LNCAP (cell line): ENCODE data around the gene SF3B6.

Source experiments
- TF ChIP-seq, protein P1 (sequence below): fragments of 450-650 bp; IDR thresholded peaks from 2 replicates; pipeline ENCODE4 v1.5.1; 2017; ENCODE audit warnings: mild to moderate bottlenecking

The SF3B6 gene

DNA sequence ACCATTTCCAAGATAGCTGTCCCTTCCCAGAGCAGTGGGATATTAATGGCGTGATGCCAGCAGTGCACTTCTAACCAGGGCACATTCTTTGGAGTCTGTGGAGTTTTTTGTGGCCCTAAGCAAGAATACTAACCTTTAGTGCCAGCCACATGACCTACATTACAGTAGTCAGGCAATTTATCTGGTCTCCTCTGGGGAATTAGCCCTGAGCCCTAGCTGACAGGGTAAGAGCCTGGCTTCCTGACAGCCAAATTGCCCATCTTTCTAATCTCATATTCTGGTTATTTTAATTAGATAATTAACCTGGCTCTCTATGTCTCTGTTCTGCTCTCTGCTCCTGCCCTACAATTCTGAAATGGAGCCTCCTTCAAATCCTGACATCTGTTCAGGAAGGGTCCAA is 41.8 kb upstream of the SF3B6 start:
- TF ChIP-seq, protein P1, sequence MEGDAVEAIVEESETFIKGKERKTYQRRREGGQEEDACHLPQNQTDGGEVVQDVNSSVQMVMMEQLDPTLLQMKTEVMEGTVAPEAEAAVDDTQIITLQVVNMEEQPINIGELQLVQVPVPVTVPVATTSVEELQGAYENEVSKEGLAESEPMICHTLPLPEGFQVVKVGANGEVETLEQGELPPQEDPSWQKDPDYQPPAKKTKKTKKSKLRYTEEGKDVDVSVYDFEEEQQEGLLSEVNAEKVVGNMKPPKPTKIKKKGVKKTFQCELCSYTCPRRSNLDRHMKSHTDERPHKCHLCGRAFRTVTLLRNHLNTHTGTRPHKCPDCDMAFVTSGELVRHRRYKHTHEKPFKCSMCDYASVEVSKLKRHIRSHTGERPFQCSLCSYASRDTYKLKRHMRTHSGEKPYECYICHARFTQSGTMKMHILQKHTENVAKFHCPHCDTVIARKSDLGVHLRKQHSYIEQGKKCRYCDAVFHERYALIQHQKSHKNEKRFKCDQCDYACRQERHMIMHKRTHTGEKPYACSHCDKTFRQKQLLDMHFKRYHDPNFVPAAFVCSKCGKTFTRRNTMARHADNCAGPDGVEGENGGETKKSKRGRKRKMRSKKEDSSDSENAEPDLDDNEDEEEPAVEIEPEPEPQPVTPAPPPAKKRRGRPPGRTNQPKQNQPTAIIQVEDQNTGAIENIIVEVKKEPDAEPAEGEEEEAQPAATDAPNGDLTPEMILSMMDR, result no peak

DNA sequence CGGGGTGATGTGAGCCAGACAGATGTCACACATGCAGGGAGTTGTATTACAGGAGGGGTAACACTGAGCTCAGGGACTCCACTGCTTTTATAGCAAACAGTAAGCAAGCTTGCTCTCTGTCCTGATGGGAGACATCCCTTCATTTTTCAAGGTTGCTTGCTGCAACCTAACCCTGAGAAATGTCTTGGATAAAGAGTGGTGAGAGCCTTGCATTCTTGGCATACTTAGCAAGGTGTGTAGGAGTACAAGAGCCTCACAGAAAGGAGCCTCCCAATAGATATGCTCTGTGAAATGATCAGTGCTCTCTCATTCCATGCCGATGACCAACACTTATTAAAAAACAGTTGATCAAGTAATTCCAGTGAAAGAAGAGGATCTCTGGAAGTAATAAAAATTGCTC is 38.9 kb upstream of the SF3B6 start:
- TF ChIP-seq, protein P1, result no peak

DNA sequence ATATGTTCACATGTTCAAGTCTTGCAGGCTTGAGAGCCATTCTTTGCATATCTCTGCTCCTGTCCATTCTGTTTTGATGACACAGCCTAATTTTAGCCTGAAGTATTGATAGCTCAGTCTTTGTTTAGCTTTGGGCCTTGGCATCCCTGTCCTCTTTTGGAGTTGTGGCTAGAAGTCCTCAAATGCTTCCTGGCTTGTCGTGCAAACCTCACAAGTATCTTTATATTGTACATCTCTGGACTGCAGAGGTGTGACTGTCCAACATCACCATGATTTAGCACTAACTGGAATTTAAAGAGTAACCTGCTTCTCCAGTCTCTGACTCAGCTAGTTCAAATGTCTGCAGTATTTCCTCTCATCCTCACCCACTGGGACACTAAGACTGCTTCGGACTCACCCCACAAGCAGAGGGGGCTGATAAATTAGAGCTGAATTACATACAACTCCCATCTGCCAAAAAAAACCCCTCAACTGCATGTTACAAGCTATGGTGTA is 35.3 kb upstream of the SF3B6 start:
- TF ChIP-seq, protein P1, result no peak

DNA sequence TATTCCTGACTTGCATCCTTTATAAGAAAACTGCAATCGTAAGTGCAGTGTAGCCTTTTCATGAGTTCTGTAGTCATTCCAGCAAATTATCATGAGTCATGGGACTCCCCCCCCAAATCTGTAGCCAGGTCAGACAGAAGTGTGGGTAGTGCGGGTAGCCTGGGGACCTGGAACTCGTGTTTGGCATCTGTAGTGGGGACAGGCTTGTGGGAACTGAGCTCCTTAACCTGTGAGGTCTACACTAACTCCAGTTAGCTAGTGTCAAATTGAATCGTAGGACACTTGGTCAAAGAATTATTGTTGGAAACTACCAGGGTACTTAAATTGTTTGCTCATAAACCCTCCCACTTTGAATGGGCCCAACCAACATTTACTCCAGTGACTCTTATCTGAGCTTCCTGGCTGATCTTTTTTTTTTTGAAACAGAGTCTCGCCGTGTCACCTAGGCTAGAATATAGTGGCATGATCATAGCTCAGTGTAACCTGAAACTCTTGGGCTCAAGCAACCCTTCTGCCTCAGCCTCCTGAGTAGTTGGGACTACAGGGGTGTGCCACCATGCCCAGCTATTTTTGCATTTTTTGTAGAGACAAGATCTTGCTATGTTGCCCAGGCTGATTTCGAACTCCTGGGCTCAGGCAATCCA is 34.7 kb upstream of the SF3B6 start:
- TF ChIP-seq, protein P1, result no peak

DNA sequence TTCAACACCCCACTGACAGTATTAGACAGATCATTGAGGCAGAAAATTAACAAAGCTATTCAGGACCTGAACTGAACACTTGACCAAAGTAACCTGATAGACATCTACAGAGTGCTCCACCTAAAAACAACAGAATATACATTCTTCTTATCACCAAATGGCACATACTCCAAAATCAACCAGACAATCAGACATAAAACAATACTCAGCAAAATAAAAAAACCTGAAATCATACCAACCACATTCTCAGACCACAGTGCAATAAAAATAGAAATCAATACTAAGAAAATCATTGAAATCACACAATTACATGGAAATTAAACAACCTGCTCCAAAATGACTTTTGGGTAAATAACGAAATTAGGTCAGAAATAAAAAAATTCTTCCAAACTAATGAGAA is 31.2 kb upstream of the SF3B6 start:
- TF ChIP-seq, protein P1, result no peak

DNA sequence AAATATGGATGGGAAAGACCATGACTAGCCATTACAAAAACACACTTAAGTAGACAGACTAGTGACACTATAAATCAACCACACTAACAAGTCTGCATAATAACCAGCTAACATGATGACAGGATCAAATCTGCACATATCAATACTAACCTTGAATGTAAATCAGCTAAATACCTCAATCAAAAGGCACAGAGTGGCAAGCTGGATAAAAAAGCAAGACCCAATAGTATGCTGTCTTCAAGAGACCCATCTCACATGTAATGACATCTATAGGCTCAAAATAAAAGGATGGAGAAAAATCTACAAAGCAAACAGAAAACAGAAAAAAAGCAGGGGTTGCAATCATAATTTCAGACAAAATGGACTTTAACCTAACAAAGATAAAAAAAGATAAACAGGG is 30.7 kb upstream of the SF3B6 start:
- TF ChIP-seq, protein P1, result no peak

DNA sequence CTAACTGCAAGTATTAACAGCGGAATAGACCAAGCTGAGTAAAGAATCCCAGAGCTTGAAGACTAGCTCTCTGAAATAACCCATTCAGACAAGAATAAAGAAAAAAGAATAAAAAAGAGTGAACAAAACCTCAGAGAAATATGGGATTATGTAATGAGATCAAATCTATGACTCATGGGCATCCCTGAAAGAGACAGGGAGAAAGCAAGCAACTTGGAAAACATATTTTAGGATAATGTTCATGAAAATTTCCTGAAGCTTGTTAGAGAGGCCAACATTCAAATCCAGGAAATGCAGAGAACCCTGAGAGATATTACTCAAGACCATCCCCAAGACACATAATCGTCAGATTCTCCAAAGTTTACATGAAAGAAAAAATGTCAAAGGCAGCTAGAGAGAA is 29.7 kb upstream of the SF3B6 start:
- TF ChIP-seq, protein P1, result no peak

DNA sequence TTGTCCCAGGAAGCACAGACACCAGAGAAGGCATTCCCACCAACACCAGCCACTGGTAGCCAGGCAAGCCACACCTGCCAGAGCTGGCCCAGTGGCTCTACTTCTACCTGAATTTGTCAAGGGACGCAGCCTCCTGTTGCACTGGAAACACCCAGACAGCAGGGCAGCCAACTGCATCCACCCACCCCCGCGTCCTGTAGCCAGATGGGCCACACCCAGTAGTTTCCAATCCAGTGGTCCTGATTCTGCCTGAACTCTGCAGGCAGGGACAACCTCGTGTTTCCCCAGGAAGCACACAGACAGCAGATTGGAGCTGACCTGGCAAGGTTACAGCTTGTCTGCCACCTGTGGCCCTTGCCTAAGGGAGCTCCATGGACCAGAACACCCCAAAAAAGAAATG is 28.8 kb upstream of the SF3B6 start:
- TF ChIP-seq, protein P1, result no peak
